Right lobe of liver (tissue), 6 donors: ENCODE data around the gene ILF2. TPM values are rescaled to one million over a fixed set of nuclear protein-coding genes. Genes with fewer than 3 reads are reported as not detected.
A peak's percentile ranks its signal among the peaks of the same experiment; 100 is the strongest.

ENCODE experiments used
- ATAC-seq, 4 donors: fragments of 200-7000 bp; cut with Tn5 transposase; one replicate each; pipeline ENCODE4 v1.9.1; 2020; ENCODE audit warnings: mild to moderate bottlenecking in 4 of 4, moderate library complexity in 4 of 4
- DNase-seq, 3 donors: peaks; one replicate each; pipeline ENCODE4 v3.0.0-alpha.2; 2020
- H3K27ac ChIP-seq, 3 donors: fragments of 200-600 bp; one replicate each; pipeline ENCODE4 v1.8.0; 2022
- H3K27me3 ChIP-seq, 2 donors: fragments of 200-600 bp; one replicate each; pipeline ENCODE4 v1.8.0; 2022
- H3K36me3 ChIP-seq, 4 donors: fragments of 200-600 bp; sonication (generic) in 1 of 4; one replicate each; pipeline versions ENCODE4 v1.5.1 to v1.8.0; 2017 to 2022; ENCODE audit warnings: control low read depth in 1 of 4
- H3K4me1 ChIP-seq, 4 donors: fragments of 200-600 bp; sonication (generic) in 1 of 4; one replicate each; pipeline versions ENCODE4 v1.5.1 to v1.8.0; 2017 to 2022; ENCODE audit warnings: control low read depth in 1 of 4
- H3K4me3 ChIP-seq, 3 donors: fragments of 200-600 bp; one replicate each; pipeline ENCODE4 v1.8.0; 2022
- H3K9me3 ChIP-seq, 4 donors: fragments of 200-600 bp; sonication (generic) in 1 of 4; one replicate each; pipeline versions ENCODE4 v1.5.1 to v1.8.0; 2017 to 2022; ENCODE audit warnings: control low read depth in 1 of 4
- POLR2A ChIP-seq: fragments of 450-650 bp; IDR thresholded peaks from one replicate; pipeline ENCODE4 v1.6.1; 2017; ENCODE audit warnings: antibody characterized with exemption, mild to moderate bottlenecking
- whole genome bisulfite sequencing: methylation state at CpG from one replicate; pipeline ENCODE4 v1.1.6; 2018; ENCODE audit warnings: low coverage, low lambda C conversion rate; ENCODE audit not compliant: insufficient coverage; ENCODE audit errors: missing lambda C conversion rate; 5-methylcytosine and 5-hydroxymethylcytosine counted together
- intact Hi-C, 2 donors: fragments of 100-400 bp; cut with DNase I; formaldehyde crosslinking; loops; one replicate each; pipeline versions ENCODE4 v1.11.2 to v1.14.1; 2022
- total RNA-seq, 6 experiments: library from RNA; depleted of rRNA in 2 of 6; stranded (reverse); fragments of >200 nt in 2 of 6; fragmentation: NEBNext Ultra II Directional in 3 of 6; extraction: Animal tissue kit (Norgen Biotek cat#: 25700) in 3 of 6; gene quantifications; one replicate each; pipeline versions ENCODE4 v1.1.0 to v1.2.4, GENCODE V29; 2016 to 2023
- TF ChIP-seq, protein P1 (sequence below), 4 donors: fragments of 200-600 bp in 3 of 4; fragments of 450-650 bp in 1 of 4; IDR thresholded peaks; one replicate each; pipeline versions ENCODE4 v1.5.1 to v1.8.0; 2016 to 2022; ENCODE audit warnings: antibody characterized with exemption in 4 of 4, mild to moderate bottlenecking in 2 of 4
- donor health status: DM: no; HTN: yes; CAD: no.
- donor health status: DM: no; HTN: no; CAD: no.
- donor health status: DM: no; HTN: no; CAD: no.
- donor health status: DM: no; HTN: yes; CAD: no.
- donor health status: DM: no; HTN: yes; CAD: no.

The ILF2 gene
- total RNA-seq, 6 experiments from 2014 or later = 30.2 to 55.9 (median 38.7) TPM

DNA sequence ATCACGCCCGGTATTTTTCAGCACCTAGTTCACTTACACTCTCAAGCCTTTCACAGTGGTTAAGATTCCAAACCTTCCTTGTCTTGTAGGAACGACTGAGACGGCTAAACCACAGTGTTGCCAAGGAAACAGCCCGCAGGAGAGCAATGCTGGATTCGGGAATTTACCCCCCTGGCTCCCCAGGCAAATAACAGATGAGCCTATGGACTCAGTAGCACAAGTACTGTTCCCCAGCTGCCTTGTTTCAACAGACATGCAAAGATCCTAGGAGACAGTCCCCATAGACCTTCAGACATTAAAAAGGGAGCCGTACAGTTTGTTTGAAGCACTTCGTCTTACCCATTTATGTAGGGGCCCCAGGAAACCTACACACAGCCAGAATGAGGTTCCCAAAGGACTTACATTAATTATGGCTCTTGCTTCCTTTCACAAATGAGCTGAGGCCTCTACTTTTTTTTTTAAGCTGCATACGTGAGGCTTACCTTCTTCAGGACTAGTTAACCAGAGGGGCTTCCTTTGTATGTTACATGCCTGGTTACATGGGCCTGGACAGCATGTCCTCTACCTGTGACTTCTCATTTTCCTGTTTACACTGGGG, 9.6 kb downstream of the ILF2 start:
- ATAC-seq (no peak), DNase-seq (no peak)
- peaks cover 8 to 52% (median 34%) of the 10 kb centered on the region in 4 donors for H3K36me3 ChIP-seq
- 78% methylated on average over 6 of the region's 9 CpGs for WGBS
- H3K4me3 ChIP-seq = no peak overlapping the region
- no peaks in the 10 kb centered on the region for H3K27me3 ChIP-seq
- intact Hi-C loops = no loop called here
- H3K4me1 ChIP-seq = peaks cover 0 to 25% (median 5%) of the 10 kb centered on the region in 4 donors
- H3K27ac ChIP-seq = no peak overlapping the region
- no peaks in the 10 kb centered on the region for H3K9me3 ChIP-seq
- TF ChIP-seq, protein P1, sequence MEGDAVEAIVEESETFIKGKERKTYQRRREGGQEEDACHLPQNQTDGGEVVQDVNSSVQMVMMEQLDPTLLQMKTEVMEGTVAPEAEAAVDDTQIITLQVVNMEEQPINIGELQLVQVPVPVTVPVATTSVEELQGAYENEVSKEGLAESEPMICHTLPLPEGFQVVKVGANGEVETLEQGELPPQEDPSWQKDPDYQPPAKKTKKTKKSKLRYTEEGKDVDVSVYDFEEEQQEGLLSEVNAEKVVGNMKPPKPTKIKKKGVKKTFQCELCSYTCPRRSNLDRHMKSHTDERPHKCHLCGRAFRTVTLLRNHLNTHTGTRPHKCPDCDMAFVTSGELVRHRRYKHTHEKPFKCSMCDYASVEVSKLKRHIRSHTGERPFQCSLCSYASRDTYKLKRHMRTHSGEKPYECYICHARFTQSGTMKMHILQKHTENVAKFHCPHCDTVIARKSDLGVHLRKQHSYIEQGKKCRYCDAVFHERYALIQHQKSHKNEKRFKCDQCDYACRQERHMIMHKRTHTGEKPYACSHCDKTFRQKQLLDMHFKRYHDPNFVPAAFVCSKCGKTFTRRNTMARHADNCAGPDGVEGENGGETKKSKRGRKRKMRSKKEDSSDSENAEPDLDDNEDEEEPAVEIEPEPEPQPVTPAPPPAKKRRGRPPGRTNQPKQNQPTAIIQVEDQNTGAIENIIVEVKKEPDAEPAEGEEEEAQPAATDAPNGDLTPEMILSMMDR (IDR thresholded peaks at IDR 0.05) = no peak
- TF ChIP-seq POLR2A = no peak

DNA sequence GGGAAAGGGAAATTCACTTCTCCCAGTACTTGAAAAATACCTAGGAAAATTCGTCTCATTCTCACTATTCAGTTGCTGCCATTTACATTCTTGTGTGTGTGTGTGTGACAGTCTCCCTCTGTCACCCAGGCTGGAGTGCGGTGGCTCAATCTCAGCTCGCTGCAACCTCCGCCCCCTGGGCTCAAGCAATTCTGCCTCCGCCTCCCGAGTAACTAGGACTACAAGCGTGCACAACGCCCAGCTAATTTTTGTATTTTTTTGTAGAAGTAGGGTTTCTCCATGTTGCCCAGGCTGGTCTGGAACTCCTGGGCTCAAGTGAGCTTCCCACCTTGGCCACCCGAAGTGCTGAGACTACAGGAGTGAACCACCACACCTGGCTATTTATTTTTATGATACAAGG, 11.1 kb downstream of the ILF2 start:
- 73% methylated on average over 8 of the region's 9 CpGs for WGBS
- intact Hi-C loops = no loop called here
- H3K9me3 ChIP-seq = no peaks in the 10 kb centered on the region
- H3K4me3 ChIP-seq = peak overlapping the region in 2 of 3 donors; percentile 71 to 77
- TF ChIP-seq, protein P1 (IDR thresholded peaks at IDR 0.05) = no peak
- no peak for TF ChIP-seq POLR2A
- H3K27ac ChIP-seq = no peak overlapping the region
- no peaks in the 10 kb centered on the region for H3K27me3 ChIP-seq
- ATAC-seq = no peak
- peaks cover 0 to 36% (median 23%) of the 10 kb centered on the region in 4 donors for H3K36me3 ChIP-seq
- DNase-seq = no peak
- H3K4me1 ChIP-seq = peaks cover 0 to 15% (median 1%) of the 10 kb centered on the region in 4 donors

DNA sequence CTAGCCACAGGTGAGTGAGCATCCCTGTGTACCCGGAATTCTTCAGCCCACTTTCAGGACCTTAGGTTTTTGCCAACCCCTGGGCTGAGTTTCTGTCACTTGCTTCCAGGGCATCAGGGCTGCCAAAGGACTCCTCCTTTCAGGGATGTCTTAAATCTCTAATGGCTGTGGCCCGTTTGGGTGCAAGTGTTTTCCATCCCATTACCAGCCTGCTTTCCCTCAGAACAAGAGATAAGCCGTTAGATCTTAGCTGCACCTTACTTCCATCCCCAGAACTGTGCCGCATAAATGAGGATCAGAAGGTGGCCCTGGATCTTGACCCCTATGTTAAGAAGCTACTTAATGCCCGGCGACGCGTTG, 11.6 kb downstream of the ILF2 start:
- 28% methylated on average over 8 of the region's 8 CpGs for WGBS
- H3K9me3 ChIP-seq = no peaks in the 10 kb centered on the region
- peaks cover 0 to 12% (median 0%) of the 10 kb centered on the region in 4 donors for H3K4me1 ChIP-seq
- peaks cover 0 to 31% (median 20%) of the 10 kb centered on the region in 4 donors for H3K36me3 ChIP-seq
- no peaks in the 10 kb centered on the region for H3K27me3 ChIP-seq
- no peak for TF ChIP-seq POLR2A
- TF ChIP-seq, protein P1 (IDR thresholded peaks at IDR 0.05) = no peak
- intact Hi-C loops = no loop called here
- ATAC-seq (no peak), DNase-seq (no peak)
- peak overlapping the region; percentile 85 to 96 (median 93) for H3K27ac ChIP-seq
- peak overlapping the region; percentile 71 to 86 (median 77) for H3K4me3 ChIP-seq

DNA sequence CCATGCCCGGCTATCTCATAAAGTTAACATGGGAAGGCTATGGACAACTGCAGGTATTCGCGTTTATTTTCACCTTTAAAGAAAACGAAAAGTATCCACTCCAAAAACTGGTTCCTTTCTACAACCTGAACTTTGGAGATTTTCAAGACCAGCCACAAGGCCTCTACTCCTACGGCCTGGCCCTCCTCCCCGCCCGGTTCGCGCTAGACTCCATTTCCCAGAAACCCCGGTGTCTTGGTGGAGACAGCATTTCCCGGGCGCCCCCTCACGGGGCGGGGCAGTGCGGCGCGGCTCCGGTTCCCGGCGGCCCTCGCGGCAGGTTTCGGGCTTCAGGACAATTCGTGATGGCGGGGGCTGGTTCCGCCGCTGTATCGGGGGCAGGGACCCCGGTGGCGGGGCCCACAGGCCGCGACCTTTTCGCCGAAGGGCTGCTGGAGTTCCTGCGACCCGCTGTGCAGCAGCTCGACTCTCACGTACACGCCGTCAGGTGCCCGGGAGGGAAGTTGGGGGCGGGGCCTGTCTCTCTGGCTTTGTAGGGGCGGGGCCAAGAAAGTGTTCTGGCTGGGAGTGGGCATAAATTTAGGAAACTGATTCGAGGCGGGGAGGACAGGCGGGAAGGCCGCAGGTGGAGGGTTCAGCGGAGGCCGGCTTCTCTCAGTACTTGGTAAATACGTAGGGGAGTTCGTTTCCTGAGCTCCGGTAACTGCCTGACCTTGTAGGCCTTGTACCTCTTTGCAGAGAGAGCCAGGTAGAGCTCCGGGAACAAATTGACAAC, 12.2 kb downstream of the ILF2 start, which contains the start of gene SNAPIN:
Gene SNAPIN, plus strand, starts transcription at position 304 of the 775 bp plus-strand sequence. Its CDS starts 41 bp downstream, at position 345.
- peak; percentile 63 for TF ChIP-seq POLR2A
- TF ChIP-seq, protein P1 (IDR thresholded peaks at IDR 0.05) = peak in 3 of 4 donors; percentile 17 to 25 (median 25)
- Histone ChIP-seq H3K4me3 (peak within 1 kb of the TSS; percentile 71 to 86 (median 77)), H3K4me1 (peaks cover 0 to 12% (median 0%) of the 10 kb centered on the region in 4 donors), H3K27me3 (no peaks in the 10 kb centered on the region), H3K9me3 (no peaks in the 10 kb centered on the region), H3K36me3 (peaks cover 0 to 26% (median 17%) of the 10 kb centered on the region in 4 donors), H3K27ac (peak within 1 kb of the TSS; percentile 85 to 96 (median 93))
- ATAC-seq (peak; percentile 94 to 97 (median 96)), DNase-seq (peak; percentile 90 to 93 (median 90))
- intact Hi-C loops = no loop called here
- 3% methylated on average over 42 of the region's 53 CpGs for WGBS
